Raji (cell line): Measurements from ENCODE around the gene CALCA.

Experiments used
- POLR2A ChIP-seq: IDR thresholded peaks from 2 replicates; pipeline ENCODE4 v1.6.1; 2011; ENCODE audit warnings: low read depth, low read length, control low read depth; ENCODE audit not compliant: insufficient read depth

The CALCA gene

GRCh38 chr11:14971865-14972580 is at the start of gene CALCA:
CALCA (minus strand) TSS chr11:14972351; CDS start chr11:14971192, 1,159 bp downstream.
- no peak for TF ChIP-seq POLR2A

GRCh38 chr11:15016200-15016599 is 44.0 kb upstream of the CALCA start:
- no peak for TF ChIP-seq POLR2A

- no peak for TF ChIP-seq POLR2A
These were observed 39.7 kb upstream of the CALCA start for GRCh38 chr11:15011776-15012345.

GRCh38 chr11:15010865-15011264 is 38.7 kb upstream of the CALCA start:
- TF ChIP-seq POLR2A = no peak

GRCh38 chr11:15006139-15006759 is 34.1 kb upstream of the CALCA start:
- no peak for TF ChIP-seq POLR2A

GRCh38 chr11:14981507-14981906 is 9.4 kb upstream of the CALCA start:
- no peak for TF ChIP-seq POLR2A

GRCh38 chr11:14980854-14981253 is 8.7 kb upstream of the CALCA start:
- TF ChIP-seq POLR2A = no peak

GRCh38 chr11:14977101-14977880 is 5.1 kb upstream of the CALCA start:
- TF ChIP-seq POLR2A = no peak

GRCh38 chr11:14975252-14975587 is 3.1 kb upstream of the CALCA start:
- no peak for TF ChIP-seq POLR2A

- TF ChIP-seq POLR2A = no peak
These were observed 2.5 kb upstream of the CALCA start for GRCh38 chr11:14974515-14975251.

- TF ChIP-seq POLR2A = no peak
These were observed 1.7 kb upstream of the CALCA start for GRCh38 chr11:14973621-14974514.

GRCh38 chr11:14972581-14973495 is 687 bp upstream of the CALCA start:
- TF ChIP-seq POLR2A = no peak

- no peak for TF ChIP-seq POLR2A
These were observed 2.2 kb downstream of the CALCA start for GRCh38 chr11:14969901-14970323.
